ENCODE measurements around the gene GALNT9. TPM values are rescaled to one million over a fixed set of nuclear protein-coding genes. Genes with fewer than 3 reads are reported as not detected.
"Not testable (repeated sequence)": the region's sequence is repeated elsewhere in the genome, so short reads cannot be mapped to it uniquely, and the experiment has no call there.

Gene GALNT9
- total RNA-seq, 4 donors from 2014 or later = 0.13 TPM; not detected in 3

DNA sequence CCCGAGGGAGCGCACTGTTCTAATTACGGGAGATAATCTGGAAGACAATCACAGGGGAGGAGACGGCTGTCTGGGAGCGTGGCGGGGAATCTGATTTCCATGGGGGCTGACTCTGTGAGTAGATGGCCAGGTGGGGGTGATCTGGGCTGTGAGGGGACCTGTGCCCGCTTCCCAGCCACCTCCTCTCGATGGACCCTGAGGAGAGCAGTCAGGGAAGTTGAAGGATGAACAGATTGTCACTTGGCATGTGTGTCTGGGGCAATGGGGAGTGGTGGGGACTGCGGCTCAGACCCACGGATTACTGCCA, 22.6 kb downstream of the GALNT9 start:
- H3K4me3 ChIP-seq (ENCODE audit: low read depth, poor library complexity, severe bottlenecking) = no peak overlapping the region
- no peak for DNase-seq (ENCODE audit: low spot score in 2 of 2)
- TF ChIP-seq, protein P1, sequence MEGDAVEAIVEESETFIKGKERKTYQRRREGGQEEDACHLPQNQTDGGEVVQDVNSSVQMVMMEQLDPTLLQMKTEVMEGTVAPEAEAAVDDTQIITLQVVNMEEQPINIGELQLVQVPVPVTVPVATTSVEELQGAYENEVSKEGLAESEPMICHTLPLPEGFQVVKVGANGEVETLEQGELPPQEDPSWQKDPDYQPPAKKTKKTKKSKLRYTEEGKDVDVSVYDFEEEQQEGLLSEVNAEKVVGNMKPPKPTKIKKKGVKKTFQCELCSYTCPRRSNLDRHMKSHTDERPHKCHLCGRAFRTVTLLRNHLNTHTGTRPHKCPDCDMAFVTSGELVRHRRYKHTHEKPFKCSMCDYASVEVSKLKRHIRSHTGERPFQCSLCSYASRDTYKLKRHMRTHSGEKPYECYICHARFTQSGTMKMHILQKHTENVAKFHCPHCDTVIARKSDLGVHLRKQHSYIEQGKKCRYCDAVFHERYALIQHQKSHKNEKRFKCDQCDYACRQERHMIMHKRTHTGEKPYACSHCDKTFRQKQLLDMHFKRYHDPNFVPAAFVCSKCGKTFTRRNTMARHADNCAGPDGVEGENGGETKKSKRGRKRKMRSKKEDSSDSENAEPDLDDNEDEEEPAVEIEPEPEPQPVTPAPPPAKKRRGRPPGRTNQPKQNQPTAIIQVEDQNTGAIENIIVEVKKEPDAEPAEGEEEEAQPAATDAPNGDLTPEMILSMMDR (IDR thresholded peaks at IDR 0.05) = no peak
- WGBS, 2 donors = 73 to 74% methylated on average over 10 of the region's 10 CpGs
- intact Hi-C loops (cut with DNase I; ENCODE audit: low total_unique reads) = no loop called here

DNA sequence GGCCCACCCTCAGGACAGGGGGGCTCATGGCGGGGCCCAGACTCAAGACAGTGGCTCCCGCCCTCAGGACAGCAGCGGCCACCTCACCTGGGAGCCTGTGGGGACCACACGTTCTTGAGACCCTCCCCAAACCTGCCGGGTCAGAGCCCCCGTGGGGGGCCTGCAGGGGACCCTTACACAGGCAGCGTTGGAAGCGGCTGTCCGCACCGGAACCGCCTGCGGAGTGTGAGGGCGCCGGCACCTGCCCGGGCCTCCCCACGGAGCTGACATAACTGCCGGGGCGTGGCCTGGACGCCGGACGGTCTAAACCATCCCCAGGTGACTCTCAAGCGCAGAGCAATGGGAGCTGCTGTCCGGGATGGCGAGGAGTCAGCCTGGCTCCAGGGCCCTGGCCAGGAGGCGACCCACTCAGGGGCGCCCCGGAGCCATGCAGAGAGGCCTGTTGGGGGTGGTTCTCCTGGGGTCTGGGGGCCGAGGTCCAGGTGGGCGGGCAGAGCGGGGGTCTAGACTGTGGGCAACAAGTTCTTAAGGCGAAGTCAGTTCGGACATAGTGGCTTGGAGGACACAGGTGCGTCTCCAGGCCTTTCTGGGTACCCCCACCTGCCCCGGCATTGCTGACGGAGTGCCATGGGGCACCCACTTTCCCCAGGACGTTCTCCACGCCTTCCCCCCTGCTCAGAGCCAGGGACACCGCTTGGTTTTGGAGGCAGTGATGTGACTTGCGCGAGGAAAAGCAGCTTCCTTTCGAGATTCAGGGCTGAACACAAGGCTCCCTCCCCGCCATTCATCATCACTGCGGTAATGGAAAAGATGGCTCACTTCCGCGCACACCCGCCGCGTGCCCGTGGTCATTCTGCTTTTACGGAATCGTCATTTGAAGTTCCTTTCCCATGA, 23.2 kb downstream of the GALNT9 start:
- DNase-seq (ENCODE audit: low spot score in 2 of 2) = no peak
- TF ChIP-seq, protein P1 (IDR thresholded peaks at IDR 0.05) = no peak
- TF ChIP-seq POLR2A (IDR thresholded peaks at IDR 0.05) = no peak
- 81 to 84% methylated on average over 31 to 37 of the region's 51 CpGs for WGBS, 2 donors
- no peak overlapping the region for H3K4me3 ChIP-seq (ENCODE audit: low read depth, poor library complexity, severe bottlenecking)
- intact Hi-C loops (cut with DNase I; ENCODE audit: low total_unique reads) = no loop called here

DNA sequence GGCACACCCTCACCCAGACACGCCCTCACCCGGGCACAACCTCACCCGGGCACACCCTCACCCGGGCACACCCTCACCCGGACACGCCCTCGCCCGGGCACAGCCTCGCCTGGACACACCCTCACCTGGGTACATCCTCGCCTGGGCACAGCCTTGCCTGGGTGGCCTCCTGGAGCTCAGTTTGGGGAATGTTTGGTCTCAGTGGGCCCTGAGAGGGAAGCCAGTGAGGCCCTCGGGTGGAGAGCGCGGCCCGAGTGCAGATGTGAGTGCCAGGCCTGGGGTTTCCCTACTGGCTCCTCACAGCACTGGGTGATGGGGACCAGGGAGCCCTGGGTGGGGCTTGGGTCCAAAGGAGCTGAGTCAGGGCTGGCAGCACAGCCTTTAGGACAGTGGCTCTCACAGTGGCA, 23.8 kb downstream of the GALNT9 start:
- WGBS, 2 donors = 75 to 85% methylated on average over 11 to 13 of the region's 14 CpGs
- no peak overlapping the region for H3K4me3 ChIP-seq (ENCODE audit: low read depth, poor library complexity, severe bottlenecking)
- DNase-seq (ENCODE audit: low spot score in 2 of 2) = no peak
- intact Hi-C loops (cut with DNase I; ENCODE audit: low total_unique reads) = no loop called here
- TF ChIP-seq, protein P1 (IDR thresholded peaks at IDR 0.05) = no peak
- no peak for TF ChIP-seq POLR2A (IDR thresholded peaks at IDR 0.05)

DNA sequence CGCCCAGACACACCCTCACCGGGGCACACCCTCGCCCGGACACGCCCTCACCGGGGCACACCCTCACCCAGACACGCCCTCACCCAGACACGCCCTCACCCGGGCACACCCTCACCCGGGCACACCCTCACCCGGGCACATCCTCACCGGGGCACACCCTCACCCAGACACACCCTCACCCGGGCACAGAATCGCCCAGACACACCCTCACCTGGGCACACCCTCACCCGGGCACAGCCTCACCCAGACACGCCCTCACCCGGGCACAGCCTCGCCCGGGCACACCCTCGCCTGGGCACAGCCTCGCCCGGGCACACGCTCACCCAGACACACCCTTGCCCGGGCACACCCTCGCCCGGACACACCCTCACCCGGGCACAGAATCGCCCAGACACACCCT, 24.5 kb downstream of the GALNT9 start:
- not testable (repeated sequence) for DNase-seq (ENCODE audit: low spot score in 2 of 2)

DNA sequence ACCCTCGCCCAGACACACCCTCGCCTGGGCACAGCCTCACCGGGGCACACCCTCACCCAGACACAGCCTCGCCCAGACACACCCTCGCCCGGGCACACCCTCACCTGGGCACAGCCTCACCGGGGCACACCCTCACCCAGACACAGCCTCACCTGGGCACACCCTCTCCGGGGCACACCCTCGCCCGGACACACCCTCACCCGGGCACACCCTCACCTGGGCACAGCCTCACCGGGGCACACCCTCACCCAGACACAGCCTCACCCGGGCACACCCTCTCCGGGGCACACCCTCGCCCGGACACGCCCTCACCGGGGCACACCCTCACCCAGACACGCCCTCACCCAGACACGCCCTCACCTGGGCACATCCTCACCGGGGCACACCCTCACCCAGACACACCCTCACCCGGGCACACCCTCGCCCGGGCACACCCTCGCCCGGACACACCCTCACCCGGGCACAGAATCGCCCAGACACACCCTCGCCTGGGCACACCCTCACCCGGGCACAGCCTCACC, 25.5 kb downstream of the GALNT9 start:
- H3K4me3 ChIP-seq (ENCODE audit: low read depth, poor library complexity, severe bottlenecking); DNase-seq (ENCODE audit: low spot score in 2 of 2); intact Hi-C loops (cut with DNase I; ENCODE audit: low total_unique reads): not testable (repeated sequence)
- 85% methylated on average over 4 of the region's 30 CpGs; no CpG with 5 or more reads in 1 of the 2 donors for WGBS, 2 donors

More for the DNA sequence above, 24.5 kb downstream of the GALNT9 start:
- H3K4me3 ChIP-seq (ENCODE audit: low read depth, poor library complexity, severe bottlenecking); intact Hi-C loops (cut with DNase I; ENCODE audit: low total_unique reads): not testable (repeated sequence)
- WGBS, 2 donors = no CpG with 5 or more reads among the region's 28 CpGs

DNA sequence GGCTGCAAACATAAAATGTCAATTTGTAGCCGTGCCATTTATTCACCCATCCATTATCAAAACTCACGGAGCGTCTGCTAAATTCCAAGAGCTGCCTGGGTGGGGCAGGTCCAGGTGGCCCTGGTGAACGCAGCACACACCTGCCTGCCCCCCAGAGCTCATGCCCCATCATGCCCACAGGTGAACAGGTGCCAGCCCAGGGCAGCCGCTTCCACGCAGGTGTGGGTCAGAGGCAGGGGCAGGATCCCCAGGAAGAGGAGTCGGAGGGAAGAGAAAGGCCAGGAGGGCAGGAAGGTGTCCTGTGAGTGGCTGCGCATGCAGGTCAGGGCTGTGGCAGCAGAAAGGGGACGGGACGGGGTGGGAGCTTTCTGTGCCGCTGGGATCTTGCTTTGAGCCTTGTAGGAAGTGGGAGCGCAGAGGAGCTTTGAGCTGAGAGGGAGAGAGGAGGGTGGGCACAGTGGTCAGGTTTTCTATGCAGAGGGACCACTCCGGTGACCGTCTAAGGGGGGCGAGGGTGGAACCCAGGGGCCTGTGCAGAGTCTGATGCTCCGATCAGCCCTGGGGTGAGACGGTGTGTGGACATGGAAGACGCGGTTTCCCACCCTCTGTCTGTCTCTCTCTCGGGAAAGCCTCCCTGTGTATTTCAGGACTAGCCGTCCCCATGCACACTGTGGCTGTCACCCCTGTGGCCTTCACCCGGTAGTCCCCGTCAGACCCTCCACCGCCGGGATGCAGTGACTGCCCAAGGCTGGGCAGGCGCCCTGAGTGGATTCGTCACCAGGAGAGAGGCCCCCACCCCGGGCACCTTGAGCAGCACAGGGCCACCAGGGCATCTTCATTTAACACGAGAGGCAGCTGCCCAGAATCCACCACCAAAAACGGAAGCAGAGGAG, 26.7 kb downstream of the GALNT9 start:
- 58 to 69% methylated on average over 22 to 30 of the region's 30 CpGs for WGBS, 2 donors
- TF ChIP-seq POLR2A (IDR thresholded peaks at IDR 0.05) = no peak
- TF ChIP-seq, protein P1 (IDR thresholded peaks at IDR 0.05) = no peak
- DNase-seq (ENCODE audit: low spot score in 2 of 2) = no peak
- intact Hi-C loops (cut with DNase I; ENCODE audit: low total_unique reads) = no loop called here
- no peak overlapping the region for H3K4me3 ChIP-seq (ENCODE audit: low read depth, poor library complexity, severe bottlenecking)

All from lower leg skin (tissue), 4 donors.